ENCODE measurements around the gene DQX1.

Gene DQX1

GRCh38 chr2:74530239-74531187, 4.5 kb upstream of the DQX1 start:
- no peak for DNase-seq

- DNase-seq = peak; percentile 98
These were observed 3.6 kb upstream of the DQX1 start, which contains the start of the genes AUP1 and HTRA2 for GRCh38 chr2:74529357-74530238. AUP1 (minus strand) TSS chr2:74529706; CDS start chr2:74529629, 77 bp downstream. HTRA2 (plus strand) TSS chr2:74529933; CDS start chr2:74530007, 74 bp downstream.

GRCh38 chr2:74528600-74529356, 2.7 kb upstream of the DQX1 start:
- no peak for DNase-seq

GRCh38 chr2:74527741-74528140, 1.7 kb upstream of the DQX1 start:
- no peak for DNase-seq

GRCh38 chr2:74526649-74527230, 709 bp upstream of the DQX1 start:
- DNase-seq = no peak

GRCh38 chr2:74524955-74525716, 895 bp downstream of the DQX1 start:
- DNase-seq = no peak

- DNase-seq = no peak
These were observed 2.0 kb downstream of the DQX1 start for GRCh38 chr2:74524005-74524404.

GRCh38 chr2:74522516-74522915, 3.5 kb downstream of the DQX1 start:
- no peak for DNase-seq

GRCh38 chr2:74516650-74517049, 9.4 kb downstream of the DQX1 start:
- no peak for DNase-seq

- peak; percentile 50 for DNase-seq
These were observed 9.9 kb downstream of the DQX1 start for GRCh38 chr2:74515981-74516633.

- no peak for DNase-seq
These were observed 10.6 kb downstream of the DQX1 start for GRCh38 chr2:74515271-74515980.

- no peak for DNase-seq
These were observed 11.4 kb downstream of the DQX1 start, which contains the start of gene TLX2 for GRCh38 chr2:74514368-74515270. TLX2 (plus strand) TSS chr2:74514450; CDS start chr2:74514807, 357 bp downstream.

GRCh38 chr2:74513605-74514367, 12.2 kb downstream of the DQX1 start:
- DNase-seq = no peak

GRCh38 chr2:74512744-74513604, 13.1 kb downstream of the DQX1 start:
- DNase-seq = no peak

GRCh38 chr2:74511104-74511989, 14.7 kb downstream of the DQX1 start:
- DNase-seq = no peak

- no peak for DNase-seq
These were observed 15.8 kb downstream of the DQX1 start for GRCh38 chr2:74510272-74510671.
